HG03520 (cell line): ENCODE results near the gene HSPA8.
"Not testable (repeated sequence)": the region's sequence is repeated elsewhere in the genome, so short reads cannot be mapped to it uniquely, and the experiment has no call there.

Source experiments
- ATAC-seq: cut with Tn5 transposase; IDR thresholded peaks from one replicate; pipeline ENCODE4 v1.9.1; 2021; ENCODE audit warnings: mild to moderate bottlenecking, moderate library complexity; ENCODE audit not compliant: unreplicated experiment

Gene HSPA8

GRCh38 chr11:123072762-123073161 is 10.8 kb upstream of the HSPA8 start:
- no peak for ATAC-seq

DNA sequence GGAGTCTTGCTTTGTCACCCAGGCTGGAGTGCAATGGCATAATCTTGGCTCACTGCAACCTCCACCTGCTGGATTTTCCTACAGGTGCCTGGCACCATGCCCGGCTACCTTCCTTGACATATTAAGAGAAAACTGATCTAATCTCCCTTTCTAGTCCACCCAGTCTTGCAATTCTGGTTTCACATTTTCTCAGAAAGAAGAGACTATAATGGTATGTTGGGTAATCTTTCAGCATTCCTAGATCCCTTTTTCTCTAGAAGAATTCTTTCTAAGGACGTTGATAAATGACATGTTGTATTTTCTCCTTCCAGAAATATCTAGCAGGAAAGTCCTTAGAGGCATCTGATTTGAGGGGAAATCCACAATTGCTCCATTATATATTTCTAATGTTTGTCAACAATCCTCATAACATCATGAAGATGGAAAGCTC is 10.4 kb upstream of the HSPA8 start:
- no peak for ATAC-seq

DNA sequence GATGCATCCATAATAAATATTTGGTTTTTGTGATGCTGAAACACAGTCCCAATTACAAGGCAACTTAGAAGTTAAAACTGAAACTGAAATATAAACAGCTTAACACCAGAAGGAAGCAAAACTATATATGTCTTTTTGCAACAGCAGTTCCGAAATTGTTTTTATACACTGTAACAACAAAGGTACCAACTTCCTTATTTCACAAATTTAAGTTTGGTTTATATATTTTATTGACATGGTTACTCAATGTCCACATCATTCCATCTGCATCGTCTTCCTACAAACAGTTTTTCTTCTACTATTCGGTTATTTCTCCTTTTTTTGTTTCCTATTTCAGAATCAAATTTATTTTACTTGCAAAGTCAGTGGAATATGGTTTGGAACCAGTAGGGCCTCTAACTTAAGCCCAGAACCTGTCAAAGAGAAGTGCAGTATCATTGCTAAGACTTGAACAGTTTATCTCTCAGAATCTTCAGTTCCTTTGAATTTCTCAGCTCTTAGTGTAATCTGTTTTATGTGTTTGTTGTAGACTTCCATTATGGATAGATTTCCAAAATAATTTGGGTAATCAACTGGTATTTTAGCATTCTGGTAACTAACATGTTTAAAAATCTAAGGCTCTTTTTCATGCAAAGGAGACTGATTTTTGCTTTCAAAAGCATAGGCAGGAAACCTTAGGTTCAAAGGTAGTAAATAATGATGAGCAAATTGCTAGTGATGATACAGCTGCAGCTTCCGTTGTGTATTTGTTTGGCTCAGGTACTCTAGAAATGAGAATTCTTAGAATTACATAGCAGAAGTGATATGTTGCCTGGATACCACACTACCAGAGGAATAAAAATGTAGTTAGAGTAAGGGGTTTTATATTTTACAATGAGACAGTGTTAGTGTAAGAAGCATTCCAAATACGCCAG is 8.2 kb upstream of the HSPA8 start:
- peak; percentile 57 for ATAC-seq

DNA sequence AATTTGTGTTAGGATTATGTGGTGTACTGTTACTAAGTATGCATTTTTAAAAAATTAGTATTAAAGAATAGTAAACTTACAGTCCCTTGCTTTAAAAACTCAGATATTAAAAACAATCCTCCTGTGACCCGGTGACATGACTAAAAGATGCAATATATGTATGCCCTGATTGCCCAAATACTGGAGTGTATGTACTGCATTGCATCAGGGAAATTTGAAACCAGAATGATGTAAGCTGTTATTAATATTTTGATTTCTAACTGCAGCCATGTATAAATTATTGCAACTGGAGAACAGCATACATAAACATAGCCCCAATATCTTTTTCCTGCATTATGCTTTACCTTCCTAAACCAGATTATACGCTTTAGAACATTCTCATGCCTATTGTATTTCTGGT is 3.7 kb upstream of the HSPA8 start:
- no peak for ATAC-seq

DNA sequence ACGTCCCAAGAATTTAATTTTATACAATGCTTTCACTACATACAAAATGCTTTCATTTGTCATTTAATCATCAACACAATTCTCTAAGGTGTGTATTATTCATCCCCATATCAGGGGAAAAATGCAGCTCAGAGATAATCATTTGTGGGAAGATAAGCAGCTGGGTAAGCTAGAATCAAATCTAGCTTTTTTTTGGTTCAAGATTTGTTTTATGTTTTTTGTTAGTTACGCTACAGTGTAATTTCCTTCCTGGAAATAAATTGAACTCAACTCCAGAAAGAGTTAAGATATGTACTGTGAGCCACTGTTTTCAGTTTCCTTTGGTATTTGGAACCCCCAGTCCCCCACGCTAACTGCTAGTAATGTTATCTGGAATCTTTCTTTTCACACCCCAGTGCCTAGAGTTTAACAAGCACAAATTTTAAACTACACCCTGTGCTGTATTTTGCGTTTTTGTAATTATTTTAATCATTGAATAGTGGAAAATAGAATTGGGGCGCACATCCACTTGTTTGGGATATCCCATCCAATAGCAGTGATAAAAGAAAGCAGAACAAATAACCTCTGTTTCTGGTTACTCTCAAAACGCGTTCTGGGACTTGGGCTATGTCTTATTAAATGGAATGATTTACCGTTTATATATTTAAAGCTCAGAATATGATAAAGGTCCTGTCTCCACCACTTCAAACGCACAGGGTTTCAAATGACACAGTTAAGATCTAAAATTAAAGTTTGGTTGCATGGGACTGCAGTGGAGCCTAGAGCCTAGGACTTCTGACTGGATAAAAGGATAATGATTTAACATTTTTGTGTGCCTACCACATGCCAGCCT is 2.1 kb upstream of the HSPA8 start:
- ATAC-seq, result no peak

- ATAC-seq, result no peak
Observed at GRCh38 chr11:123062892-123063825, 1.2 kb upstream of the HSPA8 start.

DNA sequence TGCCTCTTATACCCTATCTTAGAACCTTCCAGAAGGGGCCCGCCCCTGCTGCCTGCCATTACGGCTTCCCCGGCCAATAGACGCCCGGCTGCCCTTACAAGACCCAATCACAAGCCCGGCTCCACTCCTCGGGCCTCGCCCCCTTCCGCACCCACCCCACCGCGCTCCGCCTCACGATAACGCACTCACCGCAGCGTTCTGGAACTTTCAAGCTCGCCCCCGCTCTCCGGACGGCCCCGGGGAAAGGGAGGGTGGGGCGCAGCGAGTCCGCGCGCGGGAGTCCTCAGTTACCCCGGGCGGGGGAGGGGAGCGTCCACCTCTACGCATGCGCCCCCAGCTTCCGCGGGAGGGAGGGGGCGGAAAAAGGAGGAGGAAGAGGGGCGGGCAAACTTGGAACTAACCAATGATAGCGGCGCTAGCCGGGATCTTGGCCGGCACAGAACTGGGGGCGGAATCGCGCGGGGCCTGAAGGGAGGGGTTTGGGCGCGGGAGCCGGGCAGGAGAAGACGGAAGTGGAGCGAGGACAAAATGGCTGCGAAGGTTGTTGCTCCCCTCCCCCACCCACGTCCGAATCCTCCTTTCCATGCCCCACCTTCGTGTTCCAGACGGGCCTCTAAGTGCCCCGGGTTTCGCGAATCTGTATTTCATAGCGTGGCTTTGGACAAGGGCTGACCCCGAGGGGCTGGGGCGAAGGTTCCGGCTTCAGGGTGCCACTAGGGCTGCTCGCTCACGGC is 389 bp upstream of the HSPA8 start:
- ATAC-seq, result peak; percentile 85

- ATAC-seq, result no peak
Observed at GRCh38 chr11:123060277-123061000, 1.5 kb downstream of the HSPA8 start.

DNA sequence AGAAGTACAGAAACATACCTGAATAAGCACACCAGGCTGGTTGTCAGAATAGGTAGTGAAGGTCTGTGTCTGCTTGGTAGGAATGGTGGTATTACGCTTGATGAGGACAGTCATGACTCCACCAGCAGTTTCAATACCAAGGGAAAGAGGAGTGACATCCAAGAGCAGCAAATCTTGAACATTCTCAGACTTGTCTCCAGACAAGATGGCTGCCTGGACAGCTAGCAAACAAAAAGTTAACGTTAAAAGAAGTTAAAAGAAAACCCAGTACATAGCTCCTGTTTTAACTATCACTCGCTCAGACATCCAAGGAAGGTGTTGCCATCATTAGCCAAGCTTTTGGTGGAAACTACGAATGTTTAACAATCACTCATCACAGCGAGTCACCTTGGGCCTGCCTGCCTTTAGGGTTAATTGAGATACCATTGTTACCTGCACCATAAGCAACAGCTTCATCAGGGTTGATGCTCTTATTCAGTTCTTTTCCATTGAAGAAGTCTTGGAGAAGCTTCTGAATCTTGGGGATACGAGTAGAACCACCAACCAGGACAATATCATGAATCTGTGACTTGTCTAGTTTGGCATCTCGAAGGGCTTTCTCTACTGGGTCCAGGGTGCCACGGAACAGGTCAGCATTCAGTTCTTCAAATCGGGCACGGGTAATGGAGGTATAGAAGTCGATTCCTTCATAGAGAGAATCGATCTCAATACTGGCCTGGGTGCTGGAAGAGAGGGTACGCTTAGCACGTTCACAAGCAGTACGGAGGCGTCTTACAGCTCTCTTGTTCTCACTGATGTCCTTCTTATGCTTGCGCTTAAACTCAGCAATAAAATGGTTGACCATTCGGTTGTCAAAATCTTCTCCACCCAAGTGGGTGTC is 2.7 kb downstream of the HSPA8 start:
- not testable (repeated sequence) for ATAC-seq

DNA sequence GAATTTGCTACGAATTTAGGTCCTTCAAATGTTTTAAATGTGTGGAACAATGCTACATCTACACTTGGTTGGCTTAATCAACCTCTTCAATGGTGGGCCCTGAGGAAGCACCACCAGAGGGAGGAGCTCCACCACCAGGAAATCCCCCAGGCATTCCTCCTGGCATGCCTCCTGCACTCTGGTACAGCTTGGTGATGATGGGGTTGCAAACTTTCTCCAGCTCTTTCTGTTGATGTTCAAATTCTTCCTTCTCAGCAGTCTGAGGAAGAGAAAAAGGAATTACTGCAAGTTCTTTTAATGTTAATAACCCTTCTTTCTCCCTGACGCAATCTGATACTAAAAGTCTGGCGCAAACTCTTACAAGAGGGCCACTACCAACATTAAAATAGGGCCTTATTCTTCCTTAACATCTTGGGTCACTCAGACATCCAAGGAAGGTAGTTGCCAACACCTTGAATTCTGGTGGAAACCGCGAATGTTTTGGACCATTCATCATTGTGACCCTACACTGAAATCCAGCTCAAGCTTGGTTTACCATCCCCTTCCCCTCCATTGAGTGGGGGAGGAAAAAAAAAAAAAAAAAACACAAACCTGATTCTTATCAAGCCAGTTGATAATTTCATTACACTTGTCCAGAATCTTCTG is 4.2 kb downstream of the HSPA8 start:
- no peak for ATAC-seq

GRCh38 chr11:123056835-123057491 is 5.0 kb downstream of the HSPA8 start:
- no peak for ATAC-seq

DNA sequence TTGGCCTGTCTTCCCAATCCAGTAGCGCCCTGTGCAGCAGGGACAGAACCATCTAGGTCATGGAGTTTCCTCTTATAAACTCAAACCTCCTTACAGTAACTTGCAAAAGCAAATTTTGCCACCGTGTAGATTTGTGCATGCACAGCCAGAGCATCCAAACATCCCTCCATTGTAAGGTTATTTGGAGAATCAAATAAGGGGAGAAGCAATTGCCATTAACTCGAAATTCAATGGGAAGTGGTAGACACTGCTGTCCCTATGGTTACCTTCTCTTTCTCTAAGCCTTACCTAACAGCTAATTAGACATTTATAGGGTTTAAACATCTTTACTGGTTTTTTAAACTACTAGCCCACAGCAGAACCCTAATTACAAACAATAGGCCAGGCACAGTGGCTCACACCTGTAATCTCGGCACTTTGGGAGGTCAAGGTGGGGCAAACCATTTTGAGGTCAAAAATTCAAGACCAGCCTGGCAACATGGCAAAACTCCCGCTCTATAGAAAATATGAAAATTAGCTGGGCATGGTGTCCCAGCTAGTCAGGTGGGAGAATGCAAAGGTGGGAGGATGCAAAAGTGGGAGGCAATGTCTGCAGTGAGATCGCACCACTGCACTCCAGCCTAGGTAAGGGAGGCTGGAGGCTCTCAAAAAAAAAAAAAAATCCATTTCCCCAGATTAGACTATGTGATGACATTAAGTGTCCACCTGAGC is 6.6 kb downstream of the HSPA8 start:
- no peak for ATAC-seq

GRCh38 chr11:123054301-123055065 is 7.5 kb downstream of the HSPA8 start:
- peak; percentile 78 for ATAC-seq

DNA sequence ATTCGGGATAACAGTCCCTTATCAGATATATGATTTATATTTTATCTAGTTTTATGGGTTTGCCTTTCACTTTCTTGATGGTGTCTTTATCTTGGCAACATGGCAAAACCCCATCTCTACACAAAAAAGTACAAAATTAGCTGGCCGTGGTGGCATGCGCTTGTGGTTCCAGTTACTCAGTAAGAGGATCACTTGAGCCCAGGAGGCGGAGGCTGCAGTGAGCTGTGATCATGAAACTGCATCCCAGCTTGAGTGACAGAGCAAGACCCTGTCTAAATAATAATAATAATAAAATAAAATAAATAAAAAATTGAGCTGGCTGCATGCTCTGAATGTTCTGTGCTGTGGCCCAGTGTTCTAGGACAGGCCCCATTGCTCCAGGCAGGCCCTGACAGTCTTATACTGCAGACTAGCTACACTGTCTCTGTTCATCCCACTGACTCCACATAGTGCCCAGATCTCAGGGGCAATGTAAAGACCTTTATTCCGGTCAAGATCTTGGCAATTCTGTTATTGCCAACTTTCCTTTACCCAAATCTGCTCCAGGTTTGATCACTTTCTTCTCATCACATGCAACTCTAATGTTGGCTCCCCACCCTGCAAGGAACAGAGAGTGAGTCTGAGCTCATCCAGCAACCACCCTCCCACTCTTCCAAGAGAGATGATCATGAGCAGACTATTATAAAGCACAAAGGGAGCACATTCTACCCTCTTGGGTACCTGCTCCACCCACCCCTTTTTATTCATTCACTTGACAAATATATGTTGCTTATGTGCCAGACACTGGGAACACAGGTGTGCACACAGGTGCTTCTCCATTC is 8.8 kb downstream of the HSPA8 start:
- no peak for ATAC-seq

DNA sequence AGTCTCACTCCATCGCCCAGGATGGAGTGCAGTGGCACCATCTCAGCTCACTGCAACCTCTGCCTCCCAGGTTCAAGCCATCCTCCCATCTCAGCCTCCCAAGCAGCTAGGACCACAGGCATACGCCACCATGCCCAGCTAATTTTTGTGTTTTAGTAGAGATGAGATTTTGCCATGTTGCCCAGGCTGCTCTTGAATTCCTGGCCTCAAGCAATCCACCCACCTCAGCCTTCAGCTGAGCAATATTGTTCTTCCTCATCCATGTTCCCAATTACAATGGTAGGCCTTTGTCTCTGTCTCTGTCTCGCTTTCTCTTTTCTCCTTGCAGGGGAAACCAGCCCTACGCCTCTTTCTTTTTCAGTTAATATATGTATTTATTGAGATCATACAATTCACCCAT is 10.3 kb downstream of the HSPA8 start:
- ATAC-seq, result no peak
